DOHH2 (cell line): ENCODE data around the gene ITGA2.

Experiments
- H3F3A ChIP-seq: fragments of 200-600 bp; sonication (generic), shearing (Covaris generic); 2 replicates; pipeline ENCODE4 v1.6.0; 2016; ENCODE audit warnings: antibody characterized with exemption, mild to moderate bottlenecking; ENCODE audit not compliant: control insufficient read depth, insufficient read depth
- H3K27ac ChIP-seq: fragments of 200-600 bp; sonication (generic); 2 replicates; pipeline ENCODE4 v1.5.1; 2014; ENCODE audit warnings: low read depth, mild to moderate bottlenecking, low read length, moderate library complexity
- H3K27me3 ChIP-seq: fragments of 200-600 bp; sonication (generic); 2 replicates; pipeline ENCODE4 v1.6.1; 2014; ENCODE audit warnings: mild to moderate bottlenecking, low read length, mixed read lengths; ENCODE audit not compliant: control insufficient read depth
- H3K36me3 ChIP-seq: fragments of 200-600 bp; sonication (generic); 2 replicates; pipeline ENCODE4 v1.6.1; 2014; ENCODE audit warnings: mild to moderate bottlenecking, low read length, moderate library complexity, mixed read lengths; ENCODE audit not compliant: control insufficient read depth
- H3K4me1 ChIP-seq: fragments of 200-600 bp; sonication (generic); 2 replicates; pipeline ENCODE4 v1.6.1; 2014; ENCODE audit warnings: mild to moderate bottlenecking, low read length, mixed read lengths; ENCODE audit not compliant: control insufficient read depth
- H3K4me2 ChIP-seq: fragments of 200-600 bp; sonication (generic); 2 replicates; pipeline ENCODE4 v1.6.0; 2014; ENCODE audit warnings: mild to moderate bottlenecking, low read length, moderate library complexity
- H3K4me3 ChIP-seq: fragments of 200-600 bp; sonication (generic); 2 replicates; pipeline ENCODE4 v1.5.1; 2014; ENCODE audit warnings: mild to moderate bottlenecking, low read length, mixed read lengths
- H3K79me2 ChIP-seq: fragments of 200-600 bp; sonication (generic); 2 replicates; pipeline ENCODE4 v1.6.1; 2014; ENCODE audit warnings: mild to moderate bottlenecking, low read length, mixed read lengths; ENCODE audit not compliant: control insufficient read depth
- H3K9me2 ChIP-seq: fragments of 200-600 bp; sonication (generic); replicated peaks from 2 replicates; pipeline ENCODE4 v1.6.1; 2014; ENCODE audit warnings: mild to moderate bottlenecking, low read length, mixed read lengths; ENCODE audit not compliant: control insufficient read depth
- H3K9me3 ChIP-seq: fragments of 200-600 bp; sonication (generic); 2 replicates; pipeline ENCODE4 v1.6.1; 2014; ENCODE audit warnings: antibody characterized with exemption, low read length, mixed read lengths; ENCODE audit not compliant: control insufficient read depth, insufficient read depth
- H4K20me1 ChIP-seq: fragments of 200-600 bp; sonication (generic); 2 replicates; pipeline ENCODE4 v1.6.0; 2014; ENCODE audit warnings: low read depth, mild to moderate bottlenecking, antibody characterized with exemption, low read length, moderate library complexity; ENCODE audit not compliant: control insufficient read depth, insufficient read depth
- CTCF ChIP-seq: fragments of 200-600 bp; sonication (generic); IDR thresholded peaks from one replicate; pipeline ENCODE4 v1.5.1; 2014; ENCODE audit warnings: antibody characterized with exemption, mild to moderate bottlenecking, low read depth, low read length; ENCODE audit not compliant: poor library complexity, severe bottlenecking
- EZH2phosphoT487 ChIP-seq: fragments of 200-600 bp; sonication (generic); IDR thresholded peaks from 2 replicates; pipeline ENCODE4 v1.6.1; 2017; ENCODE audit warnings: borderline replicate concordance, mild to moderate bottlenecking, antibody characterized with exemption, low read length, moderate library complexity, mixed read lengths

ITGA2 gene

GRCh38 chr5:53090229-53090628 lies 101.1 kb downstream of the ITGA2 start:
- Histone ChIP-seq H3F3A (no peaks in the 10 kb centered on the region), H3K9me2 (no peaks in the 10 kb centered on the region), H4K20me1 (no peaks in the 10 kb centered on the region), H3K4me3 (no peak overlapping the region), H3K9me3 (no peaks in the 10 kb centered on the region), H3K36me3 (no peaks in the 10 kb centered on the region), H3K27ac (no peak overlapping the region), H3K4me2 (no peak overlapping the region), H3K79me2 (no peaks in the 10 kb centered on the region), H3K27me3 (no peaks in the 10 kb centered on the region), H3K4me1 (no peaks in the 10 kb centered on the region)
- no peak for TF ChIP-seq EZH2phosphoT487

GRCh38 chr5:53091289-53091688 lies 102.1 kb downstream of the ITGA2 start:
- H3K27ac ChIP-seq: no peak overlapping the region
- H3K4me2 ChIP-seq: no peak overlapping the region
- no peak for TF ChIP-seq EZH2phosphoT487
- TF ChIP-seq CTCF: no peak

GRCh38 chr5:53092242-53092641 lies 103.1 kb downstream of the ITGA2 start:
- H3K79me2 ChIP-seq: no peaks in the 10 kb centered on the region
- H3K27ac ChIP-seq: no peak overlapping the region
- no peaks in the 10 kb centered on the region for H3K27me3 ChIP-seq
- TF ChIP-seq EZH2phosphoT487 (no peak), CTCF (no peak)
- peaks cover 3% of the 10 kb centered on the region; the same call in 1 of the 2 replicates for H3F3A ChIP-seq
- no peaks in the 10 kb centered on the region for H3K9me2 ChIP-seq
- no peaks in the 10 kb centered on the region for H4K20me1 ChIP-seq
- no peaks in the 10 kb centered on the region for H3K4me1 ChIP-seq
- H3K4me3 ChIP-seq: no peak overlapping the region
- H3K36me3 ChIP-seq: peaks cover 4% of the 10 kb centered on the region; the same call in 1 of the 2 replicates
- no peak overlapping the region for H3K4me2 ChIP-seq
- no peaks in the 10 kb centered on the region for H3K9me3 ChIP-seq

More at GRCh38 chr5:53091289-53091688, 102.1 kb downstream of the ITGA2 start:
- peaks cover 3% of the 10 kb centered on the region; the same call in 1 of the 2 replicates for H3F3A ChIP-seq
- H3K27me3 ChIP-seq: no peaks in the 10 kb centered on the region
- H3K4me3 ChIP-seq: no peak overlapping the region
- no peaks in the 10 kb centered on the region for H3K79me2 ChIP-seq
- no peaks in the 10 kb centered on the region for H3K36me3 ChIP-seq
- no peaks in the 10 kb centered on the region for H3K9me2 ChIP-seq
- H3K9me3 ChIP-seq: no peaks in the 10 kb centered on the region
- no peaks in the 10 kb centered on the region for H3K4me1 ChIP-seq
- H4K20me1 ChIP-seq: no peaks in the 10 kb centered on the region

- H4K20me1 ChIP-seq: no peaks in the 10 kb centered on the region
- TF ChIP-seq EZH2phosphoT487 (no peak), CTCF (no peak)
- no peak overlapping the region for H3K4me3 ChIP-seq
- no peaks in the 10 kb centered on the region for H3K27me3 ChIP-seq
- no peak overlapping the region for H3K27ac ChIP-seq
- no peak overlapping the region for H3K4me2 ChIP-seq
- H3K9me3 ChIP-seq: no peaks in the 10 kb centered on the region
- H3K36me3 ChIP-seq: peaks cover 29% of the 10 kb centered on the region
- no peaks in the 10 kb centered on the region for H3K4me1 ChIP-seq
- H3F3A ChIP-seq: peaks cover 3% of the 10 kb centered on the region; the same call in 1 of the 2 replicates
- H3K79me2 ChIP-seq: no peaks in the 10 kb centered on the region
- H3K9me2 ChIP-seq: no peaks in the 10 kb centered on the region
These were observed 106.1 kb downstream of the ITGA2 start for GRCh38 chr5:53095217-53095616.
